Fibroblast of gingiva (primary cell): ENCODE measurements around the gene AUTS2.

Source experiments
- DNase-seq: peaks from one replicate; pipeline ENCODE4 v3.0.0-alpha.2; 2011; ENCODE audit warnings: low read depth

The AUTS2 gene

GRCh38 chr7:70834424-70834823, 1236.1 kb downstream of the AUTS2 start:
- no peak for DNase-seq

GRCh38 chr7:70835658-70836057, 1237.4 kb downstream of the AUTS2 start:
- DNase-seq, result no peak

GRCh38 chr7:70836279-70836678, 1238.0 kb downstream of the AUTS2 start:
- DNase-seq, result no peak

- no peak for DNase-seq
Measured at GRCh38 chr7:70836946-70837345, 1238.7 kb downstream of the AUTS2 start.

GRCh38 chr7:70837589-70837988, 1239.3 kb downstream of the AUTS2 start:
- DNase-seq, result no peak

GRCh38 chr7:70838292-70838907, 1240.1 kb downstream of the AUTS2 start:
- no peak for DNase-seq
